ENCODE measurements around the gene MBD4. TPM values are rescaled to one million over a fixed set of nuclear protein-coding genes. Genes with fewer than 3 reads are reported as not detected.

MBD4 gene
- total RNA-seq, 4 donors from 2014 or later, result 15.5 to 42.0 (median 32.8) TPM

DNA sequence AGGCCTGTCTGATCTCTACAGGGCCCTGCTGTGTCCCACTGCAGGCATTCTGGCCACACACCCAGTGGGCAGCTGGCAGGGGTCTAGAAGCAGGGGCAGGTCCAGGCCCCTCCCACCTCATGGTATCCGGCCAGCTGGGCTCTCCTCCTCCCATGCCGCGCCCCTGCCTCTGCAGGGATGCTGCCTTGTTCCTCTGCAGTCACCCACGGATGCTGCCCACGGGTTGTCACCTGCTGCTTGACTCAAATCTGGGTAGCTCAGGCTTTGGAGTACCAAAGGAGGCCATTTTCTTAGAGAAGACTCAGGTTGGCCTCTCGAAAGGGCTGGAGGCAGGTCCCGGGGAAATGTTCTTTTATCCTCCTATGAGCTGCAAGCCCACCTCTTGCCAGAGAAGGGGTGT is 36.3 kb downstream of the MBD4 start:
- TF ChIP-seq, protein P1, sequence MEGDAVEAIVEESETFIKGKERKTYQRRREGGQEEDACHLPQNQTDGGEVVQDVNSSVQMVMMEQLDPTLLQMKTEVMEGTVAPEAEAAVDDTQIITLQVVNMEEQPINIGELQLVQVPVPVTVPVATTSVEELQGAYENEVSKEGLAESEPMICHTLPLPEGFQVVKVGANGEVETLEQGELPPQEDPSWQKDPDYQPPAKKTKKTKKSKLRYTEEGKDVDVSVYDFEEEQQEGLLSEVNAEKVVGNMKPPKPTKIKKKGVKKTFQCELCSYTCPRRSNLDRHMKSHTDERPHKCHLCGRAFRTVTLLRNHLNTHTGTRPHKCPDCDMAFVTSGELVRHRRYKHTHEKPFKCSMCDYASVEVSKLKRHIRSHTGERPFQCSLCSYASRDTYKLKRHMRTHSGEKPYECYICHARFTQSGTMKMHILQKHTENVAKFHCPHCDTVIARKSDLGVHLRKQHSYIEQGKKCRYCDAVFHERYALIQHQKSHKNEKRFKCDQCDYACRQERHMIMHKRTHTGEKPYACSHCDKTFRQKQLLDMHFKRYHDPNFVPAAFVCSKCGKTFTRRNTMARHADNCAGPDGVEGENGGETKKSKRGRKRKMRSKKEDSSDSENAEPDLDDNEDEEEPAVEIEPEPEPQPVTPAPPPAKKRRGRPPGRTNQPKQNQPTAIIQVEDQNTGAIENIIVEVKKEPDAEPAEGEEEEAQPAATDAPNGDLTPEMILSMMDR (IDR thresholded peaks at IDR 0.05), result no peak
- TF ChIP-seq POLR2A (IDR thresholded peaks at IDR 0.05) (no peak), EP300 (IDR thresholded peaks at IDR 0.05) (no peak)
- no peaks in the 10 kb centered on the region for H3K36me3 ChIP-seq
- H3K27ac ChIP-seq, result no peak overlapping the region
- H3K27me3 ChIP-seq, result no peaks in the 10 kb centered on the region
- WGBS, 2 donors, result 66 to 80% methylated on average over 5 to 7 of the region's 7 CpGs
- peaks cover 0 to 4% (median 2%) of the 10 kb centered on the region in 4 donors for H3K4me1 ChIP-seq
- H3K4me3 ChIP-seq, result no peak overlapping the region
- no peaks in the 10 kb centered on the region for H3K9me3 ChIP-seq
- no peak for DNase-seq (ENCODE audit: low spot score in 2 of 2)

DNA sequence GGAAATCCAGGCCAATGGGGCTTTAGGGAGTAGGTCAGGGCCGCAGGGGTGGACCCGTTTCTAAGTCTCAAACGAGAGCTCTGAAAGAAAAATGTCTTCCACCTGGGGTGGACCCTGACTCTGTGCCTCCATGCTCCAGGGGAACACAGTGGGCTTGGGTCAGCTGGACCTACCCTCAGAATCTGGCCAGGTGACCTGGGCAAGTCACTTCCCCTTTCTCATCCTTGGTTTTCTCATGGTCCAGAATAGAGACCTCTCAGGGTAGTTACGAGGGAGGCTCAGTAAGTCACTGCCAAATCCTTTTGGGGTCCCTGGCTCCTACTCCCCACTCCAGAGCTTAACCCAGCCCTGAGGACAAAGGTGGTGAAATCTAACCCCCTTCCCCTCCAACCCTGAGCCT is 37.1 kb downstream of the MBD4 start:
- Histone ChIP-seq H3K4me3 (no peak overlapping the region), H3K4me1 (peaks cover 0 to 12% (median 10%) of the 10 kb centered on the region in 4 donors), H3K27ac (no peak overlapping the region), H3K36me3 (no peaks in the 10 kb centered on the region), H3K9me3 (no peaks in the 10 kb centered on the region), H3K27me3 (no peaks in the 10 kb centered on the region)
- no peak for TF ChIP-seq EP300 (IDR thresholded peaks at IDR 0.05)
- TF ChIP-seq, protein P1 (IDR thresholded peaks at IDR 0.05), result no peak
- TF ChIP-seq POLR2A (IDR thresholded peaks at IDR 0.05), result no peak
- 86 to 88% methylated on average over 4 of the region's 4 CpGs for WGBS, 2 donors
- no peak for DNase-seq (ENCODE audit: low spot score in 2 of 2)

DNA sequence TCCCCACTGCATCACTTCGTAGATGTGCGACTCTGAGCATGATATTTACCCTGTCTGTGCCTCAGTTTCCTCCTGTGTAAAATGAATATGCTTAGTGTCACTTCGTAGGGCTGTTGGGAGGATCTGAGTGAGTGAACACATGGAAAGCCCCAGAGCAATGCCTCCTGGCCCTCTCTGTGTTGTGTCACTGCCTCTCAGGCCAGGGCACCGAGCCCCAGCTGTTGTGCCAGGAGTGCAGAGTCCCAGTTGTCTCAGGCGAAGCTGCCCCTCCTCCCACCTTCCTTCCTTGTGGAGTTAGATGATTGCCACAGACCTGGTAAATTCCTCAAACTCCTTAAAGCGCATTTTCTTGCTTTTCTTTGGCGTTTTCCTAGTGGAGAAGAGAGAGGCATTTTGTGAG is 37.5 kb downstream of the MBD4 start:
- WGBS, 2 donors, result 81 to 83% methylated on average over 7 of the region's 7 CpGs
- TF ChIP-seq, protein P1 (IDR thresholded peaks at IDR 0.05), result no peak
- TF ChIP-seq EP300 (IDR thresholded peaks at IDR 0.05), result no peak
- no peak for TF ChIP-seq POLR2A (IDR thresholded peaks at IDR 0.05)

DNA sequence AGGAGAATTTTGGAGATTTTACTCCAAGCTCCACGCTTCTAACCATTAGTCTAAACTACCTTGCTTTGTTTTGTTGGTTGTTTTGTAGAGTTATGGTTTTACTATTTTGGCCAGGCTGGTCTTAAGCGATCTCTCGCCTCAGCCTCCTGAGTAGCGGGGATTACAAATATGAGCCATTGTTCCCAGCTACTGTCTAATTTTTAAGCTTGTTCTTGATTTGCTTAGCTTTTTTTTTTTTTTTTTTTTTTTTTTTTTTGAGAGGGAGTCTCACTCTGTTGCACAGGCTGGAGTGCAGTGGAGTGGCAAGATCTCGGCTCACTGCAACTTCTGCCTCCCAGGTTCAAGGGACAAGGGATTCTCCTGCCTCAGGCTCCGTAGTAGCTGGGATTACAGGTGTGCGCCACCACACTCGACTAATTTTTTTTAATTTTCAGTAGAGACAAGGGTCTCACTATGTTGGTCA is 39.8 kb downstream of the MBD4 start:
- peak in 1 of 2 donors; percentile 54 for TF ChIP-seq EP300 (IDR thresholded peaks at IDR 0.05)
- peak in 1 of 2 donors; percentile 43 for TF ChIP-seq POLR2A (IDR thresholded peaks at IDR 0.05)
- TF ChIP-seq, protein P1 (IDR thresholded peaks at IDR 0.05), result no peak

More for the DNA sequence above, 37.5 kb downstream of the MBD4 start:
- Histone ChIP-seq H3K36me3 (peaks cover 0 to 4% (median 0%) of the 10 kb centered on the region in 3 donors), H3K27me3 (no peaks in the 10 kb centered on the region), H3K4me3 (no peak overlapping the region), H3K4me1 (peaks cover 0 to 16% (median 13%) of the 10 kb centered on the region in 4 donors), H3K27ac (no peak overlapping the region), H3K9me3 (no peaks in the 10 kb centered on the region)
- no peak for DNase-seq (ENCODE audit: low spot score in 2 of 2)

DNA sequence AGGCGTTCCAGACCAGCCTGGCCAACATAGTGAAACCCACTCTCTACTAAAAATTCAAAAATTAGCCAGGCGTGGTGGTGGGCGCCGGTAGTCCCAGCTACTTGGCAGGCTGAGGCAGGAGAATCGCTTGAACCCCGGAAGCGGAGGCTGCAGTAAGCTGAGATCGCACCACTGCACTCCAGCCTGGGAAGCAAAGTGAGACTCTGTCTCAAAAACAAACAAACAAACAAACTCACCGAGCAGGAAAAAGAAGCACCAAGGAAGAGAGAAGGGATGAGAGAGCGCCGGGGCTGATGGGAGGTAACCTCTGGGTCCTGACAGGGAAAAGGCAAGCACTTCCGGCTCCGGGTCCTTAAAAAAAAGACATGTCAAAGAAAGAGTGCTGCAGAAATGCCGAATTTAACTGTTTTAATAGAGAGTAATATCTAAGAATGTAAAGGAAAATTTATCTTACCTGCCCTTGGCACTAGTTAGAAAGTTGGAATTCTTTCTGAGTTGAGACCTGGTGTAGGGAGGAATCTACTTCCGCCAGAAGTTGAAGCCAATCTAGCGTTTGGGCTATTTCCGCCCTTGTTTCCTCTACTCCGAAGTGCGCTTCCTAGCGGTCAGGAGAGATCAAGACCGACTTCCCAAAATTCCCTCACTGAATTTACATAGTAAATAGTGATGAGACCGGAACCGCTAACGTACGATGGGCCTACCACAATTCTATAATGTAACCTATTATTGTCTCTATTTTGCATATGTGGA is 40.4 kb downstream of the MBD4 start:
- Histone ChIP-seq H3K4me1 (peaks cover 0 to 37% (median 14%) of the 10 kb centered on the region in 4 donors), H3K4me3 (peak overlapping the region; percentile 69 to 83 (median 74)), H3K27me3 (no peaks in the 10 kb centered on the region), H3K27ac (peak overlapping the region; percentile 83 to 94 (median 92)), H3K9me3 (no peaks in the 10 kb centered on the region), H3K36me3 (peaks cover 0 to 29% (median 0%) of the 10 kb centered on the region in 3 donors)
- peak; percentile 57 to 83 for DNase-seq (ENCODE audit: low spot score in 2 of 2)
- TF ChIP-seq EP300 (IDR thresholded peaks at IDR 0.05) (peak; percentile 68 to 73), POLR2A (IDR thresholded peaks at IDR 0.05) (no peak)
- TF ChIP-seq, protein P1 (IDR thresholded peaks at IDR 0.05), result peak; percentile 84 to 90 (median 88)
- 0% methylated on average over 25 of the region's 25 CpGs for WGBS, 2 donors

More for the DNA sequence above, 39.8 kb downstream of the MBD4 start:
- Histone ChIP-seq H3K4me1 (peaks cover 0 to 37% (median 14%) of the 10 kb centered on the region in 4 donors), H3K9me3 (no peaks in the 10 kb centered on the region), H3K27ac (peak overlapping the region; percentile 83 to 94 (median 92)), H3K36me3 (peaks cover 0 to 25% (median 0%) of the 10 kb centered on the region in 3 donors), H3K4me3 (peak overlapping the region; percentile 69 to 83 (median 74)), H3K27me3 (no peaks in the 10 kb centered on the region)
- peak in 1 of 2 donors; percentile 13 for DNase-seq (ENCODE audit: low spot score in 2 of 2)
- WGBS, 2 donors, result 48 to 50% methylated on average over 8 of the region's 8 CpGs
